Sigmoid colon (tissue), 4 donors: ENCODE data around the gene PSORS1C1.

Experiments
- EP300 ChIP-seq, 4 donors: sonication (generic); formaldehyde crosslinking; IDR thresholded peaks; one replicate each; pipeline ENCODE4 v1.6.1; 2017; ENCODE audit warnings: antibody characterized with exemption in 4 of 4
- POLR2A ChIP-seq, 2 donors: fragments of 450-650 bp; IDR thresholded peaks; one replicate each; pipeline ENCODE4 v1.6.1; 2016; ENCODE audit warnings: antibody characterized with exemption in 2 of 2, mild to moderate bottlenecking in 2 of 2, moderate library complexity in 2 of 2
- TF ChIP-seq, protein P1 (sequence below), 4 experiments: fragments of 450-650 bp in 3 of 4; fragments of 200-600 bp in 1 of 4; IDR thresholded peaks; one replicate each; pipeline ENCODE4 v1.5.1; 2016 to 2019; ENCODE audit warnings: antibody characterized with exemption in 4 of 4, mild to moderate bottlenecking in 3 of 4, moderate library complexity in 2 of 4

DNA sequence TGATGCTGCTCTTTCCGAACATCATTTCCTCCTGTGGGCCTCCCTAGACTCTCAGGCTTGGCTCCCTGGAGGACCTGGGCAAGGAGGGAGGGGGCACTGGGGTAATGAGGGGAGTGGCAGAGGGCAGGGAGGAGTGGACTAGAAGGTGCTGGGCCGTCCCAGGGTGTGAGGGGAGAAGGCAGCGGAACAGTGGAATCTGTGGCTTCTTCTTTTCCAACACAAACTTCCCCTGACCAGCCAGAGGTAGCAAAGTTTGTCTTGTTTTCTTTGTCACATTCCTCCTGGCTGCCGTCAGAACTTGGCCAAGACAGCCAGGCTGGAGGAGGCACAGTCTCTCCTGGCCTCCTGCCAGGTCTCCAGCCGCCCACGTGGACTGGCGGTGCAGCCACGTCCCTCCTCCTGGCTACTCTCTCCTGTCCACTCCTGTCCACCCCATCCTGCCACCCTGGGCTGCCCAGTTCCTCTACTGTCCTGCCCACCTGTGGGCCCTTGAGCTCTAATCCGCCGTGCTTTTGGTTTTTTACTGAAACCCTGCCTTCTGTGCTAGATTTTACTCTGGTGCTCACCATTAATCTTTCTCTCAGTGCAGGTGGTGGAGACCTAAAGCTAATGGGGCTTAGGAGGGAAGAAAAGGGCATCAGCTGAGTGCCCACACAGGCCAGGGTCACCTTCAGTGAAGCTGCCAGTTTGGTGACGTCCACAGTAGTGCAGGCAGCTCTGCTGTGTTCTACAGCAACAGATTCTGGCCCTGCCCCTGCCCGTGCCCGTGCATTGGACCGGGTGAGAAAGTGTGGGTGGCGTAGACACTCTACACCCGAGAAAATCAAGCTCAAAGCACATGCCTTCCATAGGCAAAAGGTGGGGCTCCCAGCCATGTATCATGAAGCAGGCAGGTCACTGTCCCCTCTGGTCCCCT, 8.4 kb downstream of the PSORS1C1 start:
- TF ChIP-seq, protein P1, sequence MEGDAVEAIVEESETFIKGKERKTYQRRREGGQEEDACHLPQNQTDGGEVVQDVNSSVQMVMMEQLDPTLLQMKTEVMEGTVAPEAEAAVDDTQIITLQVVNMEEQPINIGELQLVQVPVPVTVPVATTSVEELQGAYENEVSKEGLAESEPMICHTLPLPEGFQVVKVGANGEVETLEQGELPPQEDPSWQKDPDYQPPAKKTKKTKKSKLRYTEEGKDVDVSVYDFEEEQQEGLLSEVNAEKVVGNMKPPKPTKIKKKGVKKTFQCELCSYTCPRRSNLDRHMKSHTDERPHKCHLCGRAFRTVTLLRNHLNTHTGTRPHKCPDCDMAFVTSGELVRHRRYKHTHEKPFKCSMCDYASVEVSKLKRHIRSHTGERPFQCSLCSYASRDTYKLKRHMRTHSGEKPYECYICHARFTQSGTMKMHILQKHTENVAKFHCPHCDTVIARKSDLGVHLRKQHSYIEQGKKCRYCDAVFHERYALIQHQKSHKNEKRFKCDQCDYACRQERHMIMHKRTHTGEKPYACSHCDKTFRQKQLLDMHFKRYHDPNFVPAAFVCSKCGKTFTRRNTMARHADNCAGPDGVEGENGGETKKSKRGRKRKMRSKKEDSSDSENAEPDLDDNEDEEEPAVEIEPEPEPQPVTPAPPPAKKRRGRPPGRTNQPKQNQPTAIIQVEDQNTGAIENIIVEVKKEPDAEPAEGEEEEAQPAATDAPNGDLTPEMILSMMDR (IDR thresholded peaks at IDR 0.05), result no peak
- TF ChIP-seq POLR2A (IDR thresholded peaks at IDR 0.05) (no peak), EP300 (IDR thresholded peaks at IDR 0.05) (no peak)
